K562 (cell line): ENCODE results near the gene TUBB4B. TPM values are rescaled to one million over a fixed set of nuclear protein-coding genes. Genes with fewer than 3 reads are reported as not detected.

Experiments
- BCL6 ChIP-seq: fragments of 250-450 bp; sonication (Bioruptor Pico); IDR thresholded peaks from 2 replicates; pipeline ENCODE4 v1.4.0; 2020
- CBFA2T3 ChIP-seq: fragments of 450-650 bp; IDR thresholded peaks from 2 replicates; pipeline ENCODE4 v1.6.1; 2017
- CTBP1 ChIP-seq: fragments of 450-650 bp; IDR thresholded peaks from 2 replicates; pipeline ENCODE4 v1.6.1; 2016; ENCODE audit warnings: borderline replicate concordance
- CTCF ChIP-seq, 3 experiments: IDR thresholded peaks in 2 of 3; conservative IDR thresholded peaks in 1 of 3; 2 replicates each; pipeline ENCODE4 v1.5.1; 2011 to 2012; ENCODE audit warnings: low read length in 3 of 3, mild to moderate bottlenecking in 3 of 3, control low read depth in 2 of 3, improper control_type of control experiment in 1 of 3, inconsistent platforms in 1 of 3, low read depth in 1 of 3, mixed read lengths in 1 of 3, moderate library complexity in 1 of 3; ENCODE audit not compliant: insufficient read depth in 2 of 3
- EHMT2 ChIP-seq: fragments of 450-650 bp; IDR thresholded peaks from 2 replicates; pipeline ENCODE4 v1.6.1; 2018; ENCODE audit warnings: antibody characterized with exemption
- ELF1 ChIP-seq: fragments of 200-800 bp; sonication (Bioruptor generic); IDR thresholded peaks from 2 replicates; pipeline ENCODE4 v1.6.1; 2016; ENCODE audit warnings: missing genetic modification characterization, missing compliant biosample characterization
- ELK3 ChIP-seq: fragments of 450-650 bp; formaldehyde crosslinking; IDR thresholded peaks from 2 replicates; pipeline ENCODE4 v1.4.0; 2020; ENCODE audit warnings: mild to moderate bottlenecking
- GABPA ChIP-seq: fragments of 200-800 bp; sonication (Bioruptor generic); conservative IDR thresholded peaks from 2 replicates; pipeline ENCODE4 v1.6.1; 2016; ENCODE audit warnings: low read depth, missing genetic modification characterization, missing compliant biosample characterization
- HCFC1 ChIP-seq: IDR thresholded peaks from 2 replicates; pipeline ENCODE4 v1.6.1; 2012; ENCODE audit warnings: low read depth, low read length, improper control_type of control experiment
- HDAC3 ChIP-seq: fragments of 450-650 bp; IDR thresholded peaks from 2 replicates; pipeline ENCODE4 v1.6.1; 2018; ENCODE audit warnings: borderline replicate concordance, mild to moderate bottlenecking, moderate library complexity; ENCODE audit not compliant: partially characterized antibody
- HOMEZ ChIP-seq: fragments of 250-450 bp; sonication (Bioruptor Pico); IDR thresholded peaks from 2 replicates; pipeline ENCODE4 v1.4.0; 2020; ENCODE audit warnings: mild to moderate bottlenecking, moderate library complexity
- HOXB6 ChIP-seq: fragments of 250-450 bp; sonication (Bioruptor Pico); IDR thresholded peaks from 2 replicates; pipeline ENCODE4 v1.5.1; 2022; ENCODE audit warnings: mild to moderate bottlenecking, borderline replicate concordance
- MAFG ChIP-seq: fragments of 450-650 bp; conservative IDR thresholded peaks from 2 replicates; pipeline ENCODE4 v1.6.1; 2016; ENCODE audit warnings: missing genetic modification characterization, missing compliant biosample characterization
- MAX ChIP-seq: sonication (generic); formaldehyde crosslinking; IDR thresholded peaks from 2 replicates; pipeline ENCODE4 v1.9.0; 2022; ENCODE audit warnings: mild to moderate bottlenecking, missing genetic modification reagents
- NFXL1 ChIP-seq: fragments of 450-650 bp; formaldehyde crosslinking; IDR thresholded peaks from 2 replicates; pipeline ENCODE4 v1.4.0; 2021; ENCODE audit warnings: mild to moderate bottlenecking
- SIX5 ChIP-seq, 2 experiments: IDR thresholded peaks; 2 replicates each; pipeline ENCODE4 v1.6.1; 2011; ENCODE audit warnings: low read length in 2 of 2, borderline replicate concordance in 1 of 2, low read depth in 1 of 2, mild to moderate bottlenecking in 1 of 2, moderate library complexity in 1 of 2; ENCODE audit not compliant: insufficient read depth in 1 of 2
- SMARCA5 ChIP-seq: fragments of 450-650 bp; IDR thresholded peaks from 2 replicates; pipeline ENCODE4 v1.6.1; 2016
- SNRNP70 ChIP-seq: fragments of 200-400 bp; formaldehyde crosslinking; optimal IDR thresholded peaks from 2 replicates; pipeline ENCODE3; 2017; ENCODE audit warnings: low read depth, low read length
- STAT5B ChIP-seq: fragments of 250-450 bp; sonication (Bioruptor Pico); IDR thresholded peaks from 2 replicates; pipeline ENCODE4 v1.8.0; 2021; ENCODE audit warnings: mild to moderate bottlenecking, inconsistent platforms
- ZBTB1 ChIP-seq: sonication (generic); formaldehyde crosslinking; IDR thresholded peaks from 2 replicates; pipeline ENCODE4 v1.8.1; 2023; ENCODE audit warnings: missing genetic modification reagents, low read depth, mild to moderate bottlenecking, borderline replicate concordance
- ZC3H11A ChIP-seq: IDR thresholded peaks from 2 replicates; pipeline ENCODE4 v1.6.1; 2012; ENCODE audit warnings: low read depth, low read length, improper control_type of control experiment
- ZFP30 ChIP-seq: fragments of 250-450 bp; sonication (Bioruptor Pico); IDR thresholded peaks from 2 replicates; pipeline ENCODE4 v1.8.0; 2022; ENCODE audit warnings: moderate library complexity, mild to moderate bottlenecking, inconsistent platforms, borderline replicate concordance
- ZFX ChIP-seq: sonication (generic); formaldehyde crosslinking; IDR thresholded peaks from 2 replicates; pipeline ENCODE4 v1.8.0; 2022; ENCODE audit warnings: mild to moderate bottlenecking, missing genetic modification reagents, moderate library complexity
- ZNF121 ChIP-seq: sonication (generic); formaldehyde crosslinking; conservative IDR thresholded peaks from 2 replicates; pipeline ENCODE4 v1.8.0; 2022; ENCODE audit warnings: missing genetic modification reagents
- ZNF24 ChIP-seq: fragments of 450-650 bp; IDR thresholded peaks from 2 replicates; pipeline ENCODE4 v1.6.1; 2016
- ZNF282 ChIP-seq: sonication (generic); formaldehyde crosslinking; IDR thresholded peaks from 2 replicates; pipeline ENCODE4 v1.8.1; 2023; ENCODE audit warnings: missing genetic modification reagents
- polyA plus RNA-seq, 8 experiments: library from polyadenylated mRNA; depleted of rRNA in 4 of 8; stranded (reverse) in 5 of 8; unstranded in 3 of 8; fragments of >200 nt; fragmentation: Nextera tagmentation in 2 of 8; fragmentation: Illumina TruSeq in 1 of 8; extraction: Ambion mirVana in 2 of 8; extraction: Trizol in 1 of 8; gene quantifications; 2 replicates each; pipeline versions ENCODE4 v1.2.1 to v1.2.3, GENCODE V29; 2011 to 2014; ENCODE audit warnings: inconsistent platforms in 1 of 8, missing spikeins in 1 of 8
- total RNA-seq, 7 experiments: library from RNA; depleted of rRNA in 6 of 7; stranded (reverse); fragments of >200 nt in 6 of 7; fragmentation: Illumina TruSeq in 2 of 7; extraction: Trizol in 2 of 7; gene quantifications; 2 replicates each; pipeline versions ENCODE4 v1.2.1 to v1.2.3, GENCODE V29; 2011 to 2021; ENCODE audit warnings: low replicate concordance in 1 of 7

The TUBB4B gene
- total and polyA plus RNA-seq, 9 of the 15 experiments (the other 6 are each of a cell fraction or from before 2014, with no cell fraction given): 24.1 to 443 (median 268) TPM

- no peak for TF ChIP-seq STAT5B (CRISPR knock-in tag)
- TF ChIP-seq ZBTB1 (CRISPR knock-in tag): no peak
- TF ChIP-seq BCL6 (CRISPR knock-in tag): no peak
- TF ChIP-seq CTBP1: peak; percentile 69; the same call in 1 of the 2 replicates
- peak; percentile 75 for TF ChIP-seq ELF1 (tag)
- no peak for TF ChIP-seq ZNF121 (CRISPR knock-in tag)
- peak; percentile 89 for TF ChIP-seq GABPA (tag)
- TF ChIP-seq ZNF24: no peak; the same call in 1 of the 2 replicates
- TF ChIP-seq HCFC1: peak; percentile 43; the same call in 1 of the 2 replicates
- TF ChIP-seq ZC3H11A: no peak
- TF ChIP-seq EHMT2: no peak
- TF ChIP-seq CTCF (IDR thresholded peaks at IDR 0.05 in 2 of 3, conservative IDR thresholded peaks at IDR 0.05 in 1 of 3; ENCODE audit: insufficient read depth in 2 of 3, low read depth in 1 of 3, low read length in 3 of 3): peak; percentile 63 to 81 (median 74)
- TF ChIP-seq HOMEZ: no peak
- TF ChIP-seq NFXL1 (CRISPR knock-in tag): no peak
- TF ChIP-seq SMARCA5: no peak
- TF ChIP-seq MAX (CRISPR knock-in tag): peak; percentile 65; the same call in 1 of the 2 replicates
- TF ChIP-seq SNRNP70: no peak
- peak; percentile 91 for TF ChIP-seq ZFX (CRISPR knock-in tag)
- TF ChIP-seq HDAC3: peak; percentile 55
- TF ChIP-seq ZFP30: no peak
- TF ChIP-seq HOXB6 (CRISPR knock-in tag): no peak
- no peak for TF ChIP-seq MAFG (tag)
- no peak for TF ChIP-seq SIX5 (IDR thresholded peaks at IDR 0.05; ENCODE audit: borderline replicate concordance in 1 of 2, insufficient read depth in 1 of 2, low read depth in 1 of 2, low read length in 2 of 2)
- no peak for TF ChIP-seq CBFA2T3
- no peak for TF ChIP-seq ELK3 (CRISPR knock-in tag)
- 0 out of 2 replicates have a peak, but pooled peaks have one; percentile 37 for TF ChIP-seq ZNF282 (CRISPR knock-in tag)
Observed at GRCh38 chr9:137277329-137278041, 36.4 kb downstream of the TUBB4B start, which contains the start of gene TOR4A (continued).
